Smooth muscle cell (in vitro differentiated cells): ENCODE measurements around the gene STRA6. TPM values are rescaled to one million over a fixed set of nuclear protein-coding genes. Genes with fewer than 3 reads are reported as not detected.

Experiments used
- DNase-seq: peaks from one replicate; lab custom pipeline; 2025; ENCODE audit not compliant: unreplicated experiment; lab: John Stamatoyannopoulos, UW
- H2AFZ ChIP-seq: fragments of 200-600 bp; sonication (generic); 2 replicates; pipeline ENCODE4 v1.6.0; 2016; ENCODE audit warnings: antibody characterized with exemption, low read depth, mild to moderate bottlenecking
- H3F3A ChIP-seq: fragments of 200-600 bp; sonication (generic); 2 replicates; pipeline ENCODE4 v1.6.0; 2017; ENCODE audit warnings: antibody characterized with exemption, low read depth
- H3K27ac ChIP-seq: fragments of 200-600 bp; sonication (generic); 2 replicates; pipeline ENCODE4 v1.5.1; 2016; ENCODE audit warnings: low read depth, mild to moderate bottlenecking
- H3K27me3 ChIP-seq: fragments of 200-600 bp; sonication (generic); 2 replicates; pipeline ENCODE4 v1.6.1; 2016; ENCODE audit warnings: low read depth, mild to moderate bottlenecking
- H3K36me3 ChIP-seq: fragments of 200-600 bp; sonication (generic); 2 replicates; pipeline ENCODE4 v1.5.1; 2016; ENCODE audit warnings: low read depth
- H3K4me1 ChIP-seq: fragments of 200-600 bp; sonication (generic); 2 replicates; pipeline ENCODE4 v1.5.1; 2016; ENCODE audit warnings: low read depth
- H3K4me2 ChIP-seq: fragments of 200-600 bp; sonication (generic); 2 replicates; pipeline ENCODE4 v1.6.0; 2016; ENCODE audit warnings: mild to moderate bottlenecking
- H3K4me3 ChIP-seq: fragments of 200-600 bp; sonication (generic); 2 replicates; pipeline ENCODE4 v1.5.1; 2016; ENCODE audit warnings: mild to moderate bottlenecking
- H3K79me2 ChIP-seq: fragments of 200-600 bp; sonication (generic); 2 replicates; pipeline ENCODE4 v1.6.0; 2016; ENCODE audit warnings: low read depth, mild to moderate bottlenecking
- H3K9ac ChIP-seq: fragments of 200-600 bp; sonication (generic); 2 replicates; pipeline ENCODE4 v1.6.0; 2016; ENCODE audit warnings: low read depth
- H3K9me3 ChIP-seq: fragments of 200-600 bp; sonication (generic); replicated peaks from 2 replicates; pipeline ENCODE4 v1.5.1; 2016; ENCODE audit warnings: low read depth
- H4K20me1 ChIP-seq: fragments of 200-600 bp; sonication (generic); 2 replicates; pipeline ENCODE4 v1.6.0; 2016; ENCODE audit warnings: low read depth
- WGBS: methylation state at CpG from one replicate; pipeline ENCODE4 v1.1.7; 2016; ENCODE audit warnings: low lambda C conversion rate; 5-methylcytosine and 5-hydroxymethylcytosine counted together
- polyA plus RNA-seq: library from polyadenylated mRNA; unstranded; fragments of >200 nt; fragmentation: Nextera tagmentation; extraction: Ambion mirVana; gene quantifications from 2 replicates; pipeline ENCODE4 v1.2.1, GENCODE V29; 2016
- total RNA-seq: library from RNA; depleted of rRNA; stranded (reverse); fragments of >200 nt; gene quantifications from 2 replicates; pipeline ENCODE4 v1.2.3, GENCODE V29; 2014
- TF ChIP-seq, protein P1 (sequence below): fragments of 200-600 bp; sonication (generic); IDR thresholded peaks from 2 replicates; pipeline ENCODE4 v1.5.1; 2017; ENCODE audit warnings: borderline replicate concordance, mild to moderate bottlenecking, antibody characterized with exemption; ENCODE audit not compliant: insufficient read depth, poor library complexity, severe bottlenecking

Gene STRA6
- total and polyA plus RNA-seq, 2 experiments from 2014 or later, result 124 to 253 TPM

DNA sequence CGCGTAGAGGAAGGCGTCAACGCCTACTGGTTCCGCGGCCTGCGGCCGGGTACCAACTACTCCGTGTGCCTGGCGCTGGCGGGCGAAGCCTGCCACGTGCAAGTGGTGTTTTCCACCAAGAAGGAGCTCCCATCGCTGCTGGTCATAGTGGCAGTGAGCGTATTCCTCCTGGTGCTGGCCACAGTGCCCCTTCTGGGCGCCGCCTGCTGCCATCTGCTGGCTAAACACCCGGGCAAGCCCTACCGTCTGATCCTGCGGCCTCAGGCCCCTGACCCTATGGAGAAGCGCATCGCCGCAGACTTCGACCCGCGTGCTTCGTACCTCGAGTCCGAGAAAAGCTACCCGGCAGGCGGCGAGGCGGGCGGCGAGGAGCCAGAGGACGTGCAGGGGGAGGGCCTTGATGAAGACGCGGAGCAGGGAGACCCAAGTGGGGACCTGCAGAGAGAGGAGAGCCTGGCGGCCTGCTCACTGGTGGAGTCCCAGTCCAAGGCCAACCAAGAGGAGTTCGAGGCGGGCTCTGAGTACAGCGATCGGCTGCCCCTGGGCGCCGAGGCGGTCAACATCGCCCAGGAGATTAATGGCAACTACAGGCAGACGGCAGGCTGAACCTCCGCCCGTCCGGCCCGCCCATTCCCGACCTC lies 68.1 kb downstream of the STRA6 start:
- H3F3A ChIP-seq, result peaks cover 13% of the 10 kb centered on the region
- no peaks in the 10 kb centered on the region for H3K79me2 ChIP-seq
- peaks cover 42% of the 10 kb centered on the region for H3K4me1 ChIP-seq
- H3K4me2 ChIP-seq, result no peak overlapping the region
- no peaks in the 10 kb centered on the region for H3K9me3 ChIP-seq
- no peak overlapping the region for H3K4me3 ChIP-seq
- H4K20me1 ChIP-seq, result no peaks in the 10 kb centered on the region
- 17% methylated on average over 46 of the region's 53 CpGs for WGBS
- no peaks in the 10 kb centered on the region for H3K36me3 ChIP-seq
- no peak overlapping the region for H3K27ac ChIP-seq
- no peak for DNase-seq
- H2AFZ ChIP-seq, result no peak overlapping the region
- H3K27me3 ChIP-seq, result peaks cover 55% of the 10 kb centered on the region
- H3K9ac ChIP-seq, result no peak overlapping the region
- TF ChIP-seq, protein P1, sequence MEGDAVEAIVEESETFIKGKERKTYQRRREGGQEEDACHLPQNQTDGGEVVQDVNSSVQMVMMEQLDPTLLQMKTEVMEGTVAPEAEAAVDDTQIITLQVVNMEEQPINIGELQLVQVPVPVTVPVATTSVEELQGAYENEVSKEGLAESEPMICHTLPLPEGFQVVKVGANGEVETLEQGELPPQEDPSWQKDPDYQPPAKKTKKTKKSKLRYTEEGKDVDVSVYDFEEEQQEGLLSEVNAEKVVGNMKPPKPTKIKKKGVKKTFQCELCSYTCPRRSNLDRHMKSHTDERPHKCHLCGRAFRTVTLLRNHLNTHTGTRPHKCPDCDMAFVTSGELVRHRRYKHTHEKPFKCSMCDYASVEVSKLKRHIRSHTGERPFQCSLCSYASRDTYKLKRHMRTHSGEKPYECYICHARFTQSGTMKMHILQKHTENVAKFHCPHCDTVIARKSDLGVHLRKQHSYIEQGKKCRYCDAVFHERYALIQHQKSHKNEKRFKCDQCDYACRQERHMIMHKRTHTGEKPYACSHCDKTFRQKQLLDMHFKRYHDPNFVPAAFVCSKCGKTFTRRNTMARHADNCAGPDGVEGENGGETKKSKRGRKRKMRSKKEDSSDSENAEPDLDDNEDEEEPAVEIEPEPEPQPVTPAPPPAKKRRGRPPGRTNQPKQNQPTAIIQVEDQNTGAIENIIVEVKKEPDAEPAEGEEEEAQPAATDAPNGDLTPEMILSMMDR, result peak; percentile 39

DNA sequence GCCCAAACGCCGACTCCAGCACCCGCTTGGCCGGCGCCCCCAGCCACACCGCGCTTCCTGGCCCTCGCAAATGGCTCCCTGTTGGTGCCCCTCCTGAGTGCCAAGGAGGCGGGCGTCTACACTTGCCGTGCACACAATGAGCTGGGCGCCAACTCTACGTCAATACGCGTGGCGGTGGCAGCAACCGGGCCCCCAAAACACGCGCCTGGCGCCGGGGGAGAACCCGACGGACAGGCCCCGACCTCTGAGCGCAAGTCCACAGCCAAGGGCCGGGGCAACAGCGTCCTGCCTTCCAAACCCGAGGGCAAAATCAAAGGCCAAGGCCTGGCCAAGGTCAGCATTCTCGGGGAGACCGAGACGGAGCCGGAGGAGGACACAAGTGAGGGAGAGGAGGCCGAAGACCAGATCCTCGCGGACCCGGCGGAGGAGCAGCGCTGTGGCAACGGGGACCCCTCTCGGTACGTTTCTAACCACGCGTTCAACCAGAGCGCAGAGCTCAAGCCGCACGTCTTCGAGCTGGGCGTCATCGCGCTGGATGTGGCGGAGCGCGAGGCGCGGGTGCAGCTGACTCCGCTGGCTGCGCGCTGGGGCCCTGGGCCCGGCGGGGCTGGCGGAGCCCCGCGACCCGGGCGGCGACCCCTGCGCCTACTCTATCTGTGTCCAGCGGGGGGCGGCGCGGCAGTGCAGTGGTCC lies 68.7 kb downstream of the STRA6 start:
- Histone ChIP-seq H3K79me2 (no peaks in the 10 kb centered on the region), H3F3A (peaks cover 13% of the 10 kb centered on the region), H4K20me1 (no peaks in the 10 kb centered on the region), H2AFZ (no peak overlapping the region), H3K27me3 (peaks cover 61% of the 10 kb centered on the region), H3K4me3 (no peak overlapping the region), H3K4me1 (peaks cover 49% of the 10 kb centered on the region), H3K9me3 (no peaks in the 10 kb centered on the region), H3K9ac (no peak overlapping the region), H3K27ac (no peak overlapping the region), H3K4me2 (no peak overlapping the region), H3K36me3 (no peaks in the 10 kb centered on the region)
- DNase-seq, result no peak
- TF ChIP-seq, protein P1, result no peak
- 17% methylated on average over 56 of the region's 71 CpGs for WGBS

DNA sequence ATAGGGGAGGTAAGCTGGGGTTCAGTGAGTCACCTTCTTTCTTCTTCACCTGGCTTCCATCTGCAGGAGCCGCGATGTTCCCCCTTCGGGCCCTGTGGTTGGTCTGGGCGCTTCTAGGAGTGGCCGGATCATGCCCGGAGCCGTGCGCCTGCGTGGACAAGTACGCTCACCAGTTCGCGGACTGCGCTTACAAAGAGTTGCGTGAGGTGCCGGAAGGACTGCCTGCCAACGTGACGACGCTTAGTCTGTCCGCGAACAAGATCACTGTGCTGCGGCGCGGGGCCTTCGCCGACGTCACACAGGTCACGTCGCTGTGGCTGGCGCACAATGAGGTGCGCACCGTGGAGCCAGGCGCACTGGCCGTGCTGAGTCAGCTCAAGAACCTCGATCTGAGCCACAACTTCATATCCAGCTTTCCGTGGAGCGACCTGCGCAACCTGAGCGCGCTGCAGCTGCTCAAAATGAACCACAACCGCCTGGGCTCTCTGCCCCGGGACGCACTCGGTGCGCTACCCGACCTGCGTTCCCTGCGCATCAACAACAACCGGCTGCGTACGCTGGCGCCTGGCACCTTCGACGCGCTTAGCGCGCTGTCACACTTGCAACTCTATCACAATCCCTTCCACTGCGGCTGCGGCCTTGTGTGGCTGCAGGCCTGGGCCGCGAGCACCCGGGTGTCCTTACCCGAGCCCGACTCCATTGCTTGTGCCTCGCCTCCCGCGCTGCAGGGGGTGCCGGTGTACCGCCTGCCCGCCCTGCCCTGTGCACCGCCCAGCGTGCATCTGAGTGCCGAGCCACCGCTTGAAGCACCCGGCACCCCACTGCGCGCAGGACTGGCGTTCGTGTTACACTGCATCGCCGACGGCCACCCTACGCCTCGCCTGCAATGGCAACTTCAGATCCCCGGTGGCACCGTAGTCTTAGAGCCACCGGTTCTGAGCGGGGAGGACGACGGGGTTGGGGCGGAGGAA lies 69.6 kb downstream of the STRA6 start:
- Histone ChIP-seq H3K9me3 (no peaks in the 10 kb centered on the region), H3K4me1 (peaks cover 58% of the 10 kb centered on the region), H4K20me1 (no peaks in the 10 kb centered on the region), H3K27ac (no peak overlapping the region), H3K79me2 (no peaks in the 10 kb centered on the region), H3K27me3 (peaks cover 69% of the 10 kb centered on the region), H2AFZ (no peak overlapping the region), H3K9ac (no peak overlapping the region), H3F3A (peaks cover 13% of the 10 kb centered on the region), H3K4me3 (no peak overlapping the region), H3K36me3 (no peaks in the 10 kb centered on the region), H3K4me2 (no peak overlapping the region)
- WGBS, result 15% methylated on average over 89 of the region's 90 CpGs
- DNase-seq, result no peak
- TF ChIP-seq, protein P1, result no peak
